HepG2 (cell line): ENCODE results near the gene PCDH12. TPM values are rescaled to one million over a fixed set of nuclear protein-coding genes. Genes with fewer than 3 reads are reported as not detected.
A peak's percentile ranks its signal among the peaks of the same experiment; 100 is the strongest.

Source experiments
- BRCA1 ChIP-seq: sonication (generic); formaldehyde crosslinking; IDR thresholded peaks from 2 replicates; pipeline ENCODE4 v1.4.0; 2020; ENCODE audit warnings: missing genetic modification reagents
- HNF4G ChIP-seq, 2 experiments: sonication (generic) in 1 of 2; formaldehyde crosslinking in 1 of 2; IDR thresholded peaks; 2 replicates each; pipeline versions ENCODE4 v1.4.0 to v1.6.1; 2011 to 2020; ENCODE audit warnings: borderline replicate concordance in 2 of 2, low read depth in 2 of 2, mild to moderate bottlenecking in 2 of 2, low read length in 1 of 2, missing genetic modification reagents in 1 of 2, moderate library complexity in 1 of 2
- KMT2A ChIP-seq: sonication (generic); formaldehyde crosslinking; IDR thresholded peaks from 2 replicates; pipeline ENCODE4 v1.4.0; 2020; ENCODE audit warnings: missing genetic modification reagents
- MAFK ChIP-seq, 2 experiments: IDR thresholded peaks in 1 of 2; conservative IDR thresholded peaks in 1 of 2; 2 replicates each; pipeline ENCODE4 v1.6.1; 2011; ENCODE audit warnings: improper control_type of control experiment in 2 of 2, low read length in 2 of 2
- NR0B2 ChIP-seq: sonication (generic); formaldehyde crosslinking; IDR thresholded peaks from 2 replicates; pipeline ENCODE4 v1.4.0; 2020; ENCODE audit warnings: mild to moderate bottlenecking, missing genetic modification reagents
- ONECUT2 ChIP-seq: sonication (generic); formaldehyde crosslinking; IDR thresholded peaks from 2 replicates; pipeline ENCODE4 v1.4.0; 2020; ENCODE audit warnings: missing genetic modification reagents
- PAF1 ChIP-seq: IDR thresholded peaks from 2 replicates; pipeline ENCODE4 v1.6.1; 2016; ENCODE audit warnings: missing genetic modification reagents, missing compliant biosample characterization
- TCF7 ChIP-seq: sonication (generic); IDR thresholded peaks from 2 replicates; pipeline ENCODE4 v1.6.1; 2016; ENCODE audit warnings: antibody characterized with exemption, low read depth
- YEATS4 ChIP-seq: sonication (generic); formaldehyde crosslinking; IDR thresholded peaks from 2 replicates; pipeline ENCODE4 v1.4.0; 2020; ENCODE audit warnings: missing genetic modification reagents, borderline replicate concordance
- ZGPAT ChIP-seq: IDR thresholded peaks from 2 replicates; pipeline ENCODE4 v1.6.1; 2016; ENCODE audit warnings: mild to moderate bottlenecking
- ZNF138 ChIP-seq: sonication (generic); formaldehyde crosslinking; IDR thresholded peaks from 2 replicates; pipeline ENCODE4 v1.5.0; 2020; ENCODE audit warnings: mild to moderate bottlenecking, low read depth, missing genetic modification reagents
- ZNF552 ChIP-seq: sonication (generic); formaldehyde crosslinking; IDR thresholded peaks from 2 replicates; pipeline ENCODE4 v1.9.0; 2022; ENCODE audit warnings: missing genetic modification reagents, mild to moderate bottlenecking, borderline replicate concordance
- ZNF589 ChIP-seq: sonication (generic); formaldehyde crosslinking; conservative IDR thresholded peaks from 2 replicates; pipeline ENCODE4 v1.8.0; 2022; ENCODE audit warnings: mild to moderate bottlenecking, moderate library complexity, missing genetic modification reagents
- ZNF766 ChIP-seq: sonication (generic); formaldehyde crosslinking; IDR thresholded peaks from 2 replicates; pipeline ENCODE4 v1.5.0; 2020; ENCODE audit warnings: missing genetic modification reagents, borderline replicate concordance
- ZNF878 ChIP-seq: sonication (generic); formaldehyde crosslinking; IDR thresholded peaks from 2 replicates; pipeline ENCODE4 v1.8.1; 2023; ENCODE audit warnings: mild to moderate bottlenecking, missing genetic modification reagents, moderate library complexity
- ZZZ3 ChIP-seq: sonication (generic); formaldehyde crosslinking; IDR thresholded peaks from 2 replicates; pipeline ENCODE4 v1.4.0; 2020; ENCODE audit warnings: missing genetic modification reagents, mild to moderate bottlenecking, borderline replicate concordance
- polyA plus RNA-seq, 8 experiments: library from polyadenylated mRNA; depleted of rRNA in 3 of 8; stranded (reverse) in 7 of 8; unstranded in 1 of 8; fragments of >200 nt; fragmentation: Illumina TruSeq in 4 of 8; extraction: Trizol in 4 of 8; gene quantifications; 2 replicates each; pipeline versions ENCODE4 v1.2.1 to v1.2.3, GENCODE V29; 2011 to 2016; ENCODE audit warnings: low read depth in 4 of 8, missing spikeins in 1 of 8, mixed read lengths in 1 of 8; ENCODE audit not compliant: insufficient read depth in 1 of 8
- total RNA-seq, 5 experiments: library from RNA; depleted of rRNA; stranded (reverse); fragments of >200 nt; fragmentation: Illumina TruSeq; extraction: Trizol; gene quantifications; 2 replicates each; pipeline ENCODE4 v1.2.3, GENCODE V29; 2016; ENCODE audit warnings: low read depth in 1 of 5
- TF ChIP-seq, protein P1 (sequence below): sonication (generic); formaldehyde crosslinking; IDR thresholded peaks from 2 replicates; pipeline ENCODE4 v1.5.1; 2020; ENCODE audit warnings: mild to moderate bottlenecking, missing genetic modification reagents, borderline replicate concordance
- TF ChIP-seq, protein P2 (sequence below): IDR thresholded peaks from 2 replicates; pipeline ENCODE4 v1.6.1; 2016; ENCODE audit warnings: low read depth
- TF ChIP-seq, protein P3 (sequence below): sonication (generic); formaldehyde crosslinking; IDR thresholded peaks from 2 replicates; pipeline ENCODE4 v1.4.0; 2020; ENCODE audit warnings: missing genetic modification reagents, mild to moderate bottlenecking, borderline replicate concordance

PCDH12 gene
- total and polyA plus RNA-seq, 2 of the 13 experiments (the other 11 are each of a cell fraction or from before 2014, with no cell fraction given) = not detected

DNA sequence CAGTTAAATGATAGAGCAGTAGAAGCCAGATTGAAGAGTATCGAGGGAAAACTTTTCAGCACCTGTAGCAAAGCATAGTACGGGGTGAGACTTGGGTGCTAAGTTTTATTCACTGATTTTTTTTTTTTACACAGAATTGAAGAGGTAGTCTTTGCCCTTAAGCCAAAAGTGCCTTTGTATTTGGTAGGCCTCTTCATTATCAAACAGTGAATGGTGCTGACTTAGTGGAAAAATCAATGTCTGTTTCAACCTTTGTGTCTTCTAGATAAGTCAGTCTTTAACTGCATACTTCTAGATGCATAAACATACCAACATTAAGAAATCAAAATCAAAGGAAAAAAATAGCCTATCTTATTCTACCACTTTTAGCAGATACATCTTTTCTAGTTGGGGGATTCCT, 24.6 kb upstream of the PCDH12 start (continued):
- 0 out of 4 replicates have a peak, but pooled peaks of 1 of the 2 experiments have one; percentile 29 for TF ChIP-seq MAFK (conservative IDR thresholded peaks at IDR 0.05 in 1 of 2, IDR thresholded peaks at IDR 0.05 in 1 of 2; ENCODE audit: low read length in 2 of 2)
- TF ChIP-seq ZNF589 (CRISPR knock-in tag) = no peak
- no peak for TF ChIP-seq ZNF138 (CRISPR knock-in tag)
- TF ChIP-seq ZNF552 (CRISPR knock-in tag) = no peak
- TF ChIP-seq ZGPAT (CRISPR knock-in tag) = no peak
- peak; percentile 20; the same call in 1 of the 2 replicates for TF ChIP-seq HNF4G (IDR thresholded peaks at IDR 0.05; ENCODE audit: borderline replicate concordance, low read depth, low read length)
- TF ChIP-seq HNF4G (CRISPR knock-in tag; IDR thresholded peaks at IDR 0.05; ENCODE audit: borderline replicate concordance, low read depth) = no peak
- TF ChIP-seq NR0B2 (CRISPR knock-in tag) = no peak
- TF ChIP-seq ZNF878 = no peak
- TF ChIP-seq, protein P1, sequence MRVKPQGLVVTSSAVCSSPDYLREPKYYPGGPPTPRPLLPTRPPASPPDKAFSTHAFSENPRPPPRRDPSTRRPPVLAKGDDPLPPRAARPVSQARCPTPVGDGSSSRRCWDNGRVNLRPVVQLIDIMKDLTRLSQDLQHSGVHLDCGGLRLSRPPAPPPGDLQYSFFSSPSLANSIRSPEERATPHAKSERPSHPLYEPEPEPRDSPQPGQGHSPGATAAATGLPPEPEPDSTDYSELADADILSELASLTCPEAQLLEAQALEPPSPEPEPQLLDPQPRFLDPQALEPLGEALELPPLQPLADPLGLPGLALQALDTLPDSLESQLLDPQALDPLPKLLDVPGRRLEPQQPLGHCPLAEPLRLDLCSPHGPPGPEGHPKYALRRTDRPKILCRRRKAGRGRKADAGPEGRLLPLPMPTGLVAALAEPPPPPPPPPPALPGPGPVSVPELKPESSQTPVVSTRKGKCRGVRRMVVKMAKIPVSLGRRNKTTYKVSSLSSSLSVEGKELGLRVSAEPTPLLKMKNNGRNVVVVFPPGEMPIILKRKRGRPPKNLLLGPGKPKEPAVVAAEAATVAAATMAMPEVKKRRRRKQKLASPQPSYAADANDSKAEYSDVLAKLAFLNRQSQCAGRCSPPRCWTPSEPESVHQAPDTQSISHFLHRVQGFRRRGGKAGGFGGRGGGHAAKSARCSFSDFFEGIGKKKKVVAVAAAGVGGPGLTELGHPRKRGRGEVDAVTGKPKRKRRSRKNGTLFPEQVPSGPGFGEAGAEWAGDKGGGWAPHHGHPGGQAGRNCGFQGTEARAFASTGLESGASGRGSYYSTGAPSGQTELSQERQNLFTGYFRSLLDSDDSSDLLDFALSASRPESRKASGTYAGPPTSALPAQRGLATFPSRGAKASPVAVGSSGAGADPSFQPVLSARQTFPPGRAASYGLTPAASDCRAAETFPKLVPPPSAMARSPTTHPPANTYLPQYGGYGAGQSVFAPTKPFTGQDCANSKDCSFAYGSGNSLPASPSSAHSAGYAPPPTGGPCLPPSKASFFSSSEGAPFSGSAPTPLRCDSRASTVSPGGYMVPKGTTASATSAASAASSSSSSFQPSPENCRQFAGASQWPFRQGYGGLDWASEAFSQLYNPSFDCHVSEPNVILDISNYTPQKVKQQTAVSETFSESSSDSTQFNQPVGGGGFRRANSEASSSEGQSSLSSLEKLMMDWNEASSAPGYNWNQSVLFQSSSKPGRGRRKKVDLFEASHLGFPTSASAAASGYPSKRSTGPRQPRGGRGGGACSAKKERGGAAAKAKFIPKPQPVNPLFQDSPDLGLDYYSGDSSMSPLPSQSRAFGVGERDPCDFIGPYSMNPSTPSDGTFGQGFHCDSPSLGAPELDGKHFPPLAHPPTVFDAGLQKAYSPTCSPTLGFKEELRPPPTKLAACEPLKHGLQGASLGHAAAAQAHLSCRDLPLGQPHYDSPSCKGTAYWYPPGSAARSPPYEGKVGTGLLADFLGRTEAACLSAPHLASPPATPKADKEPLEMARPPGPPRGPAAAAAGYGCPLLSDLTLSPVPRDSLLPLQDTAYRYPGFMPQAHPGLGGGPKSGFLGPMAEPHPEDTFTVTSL (CRISPR knock-in tag) = 0 out of 2 replicates have a peak, but pooled peaks have one; percentile 44
- TF ChIP-seq, protein P2, sequence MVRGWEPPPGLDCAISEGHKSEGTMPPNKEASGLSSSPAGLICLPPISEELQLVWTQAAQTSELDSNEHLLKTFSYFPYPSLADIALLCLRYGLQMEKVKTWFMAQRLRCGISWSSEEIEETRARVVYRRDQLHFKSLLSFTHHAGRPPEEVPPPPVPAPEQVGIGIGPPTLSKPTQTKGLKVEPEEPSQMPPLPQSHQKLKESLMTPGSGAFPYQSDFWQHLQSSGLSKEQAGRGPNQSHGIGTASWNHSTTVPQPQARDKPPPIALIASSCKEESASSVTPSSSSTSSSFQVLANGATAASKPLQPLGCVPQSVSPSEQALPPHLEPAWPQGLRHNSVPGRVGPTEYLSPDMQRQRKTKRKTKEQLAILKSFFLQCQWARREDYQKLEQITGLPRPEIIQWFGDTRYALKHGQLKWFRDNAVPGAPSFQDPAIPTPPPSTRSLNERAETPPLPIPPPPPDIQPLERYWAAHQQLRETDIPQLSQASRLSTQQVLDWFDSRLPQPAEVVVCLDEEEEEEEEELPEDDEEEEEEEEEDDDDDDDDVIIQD (CRISPR knock-in tag) = no peak
- TF ChIP-seq ZNF766 (CRISPR knock-in tag) = no peak
- no peak for TF ChIP-seq PAF1 (CRISPR knock-in tag)
- TF ChIP-seq, protein P3, sequence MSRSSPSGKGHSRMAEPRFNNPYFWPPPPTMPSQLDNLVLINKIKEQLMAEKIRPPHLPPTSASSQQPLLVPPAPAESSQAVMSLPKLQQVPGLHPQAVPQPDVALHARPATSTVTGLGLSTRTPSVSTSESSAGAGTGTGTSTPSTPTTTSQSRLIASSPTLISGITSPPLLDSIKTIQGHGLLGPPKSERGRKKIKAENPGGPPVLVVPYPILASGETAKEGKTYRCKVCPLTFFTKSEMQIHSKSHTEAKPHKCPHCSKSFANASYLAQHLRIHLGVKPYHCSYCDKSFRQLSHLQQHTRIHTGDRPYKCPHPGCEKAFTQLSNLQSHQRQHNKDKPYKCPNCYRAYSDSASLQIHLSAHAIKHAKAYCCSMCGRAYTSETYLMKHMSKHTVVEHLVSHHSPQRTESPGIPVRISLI = peak; percentile 45; the same call in 1 of the 2 replicates
- no peak for TF ChIP-seq KMT2A (CRISPR knock-in tag)
- TF ChIP-seq BRCA1 (CRISPR knock-in tag) = no peak
- 0 out of 2 replicates have a peak, but pooled peaks have one; percentile 8 for TF ChIP-seq TCF7
- TF ChIP-seq ZZZ3 = no peak
- TF ChIP-seq YEATS4 (CRISPR knock-in tag) = no peak
- peak; percentile 69; the same call in 1 of the 2 replicates for TF ChIP-seq ONECUT2 (CRISPR knock-in tag)
